Lower leg skin (tissue), 4 donors: ENCODE measurements around the gene CATSPER1. TPM values are rescaled to one million over a fixed set of nuclear protein-coding genes. Genes with fewer than 3 reads are reported as not detected.
A peak's percentile ranks its signal among the peaks of the same experiment; 100 is the strongest.

Experiments used
- DNase-seq, 2 donors: peaks; one replicate each; pipeline ENCODE4 v3.0.0-alpha.2; 2019; ENCODE audit warnings: low spot score in 2 of 2
- H3K4me3 ChIP-seq: fragments of 200-600 bp; sonication (generic); 2 replicates; pipeline ENCODE4 v1.5.1; 2017; ENCODE audit warnings: mild to moderate bottlenecking, low read depth; ENCODE audit not compliant: poor library complexity, severe bottlenecking
- POLR2A ChIP-seq, 2 donors: fragments of 450-650 bp; IDR thresholded peaks; one replicate each; pipeline ENCODE4 v1.6.1; 2016 to 2017; ENCODE audit warnings: antibody characterized with exemption in 2 of 2, mild to moderate bottlenecking in 1 of 2, moderate library complexity in 1 of 2
- WGBS, 2 donors: methylation state at CpG; one replicate each; pipeline ENCODE4 v1.1.5; 2018; 5-methylcytosine and 5-hydroxymethylcytosine counted together
- intact Hi-C: fragments of 100-400 bp; cut with DNase I; formaldehyde crosslinking; loops from one replicate; pipeline ENCODE4 v1.15.0; 2023; ENCODE audit warnings: low total_unique reads
- total RNA-seq, 4 donors: library from RNA; depleted of rRNA; stranded (reverse); fragments of >200 nt; gene quantifications; one replicate each; pipeline ENCODE4 v1.1.0, GENCODE V29; 2016
- TF ChIP-seq, protein P1 (sequence below), 3 donors: fragments of 450-650 bp; IDR thresholded peaks; one replicate each; pipeline ENCODE4 v1.5.1; 2016; ENCODE audit warnings: antibody characterized with exemption in 3 of 3, mild to moderate bottlenecking in 3 of 3, moderate library complexity in 2 of 3

CATSPER1 gene
- total RNA-seq, 4 donors from 2014 or later = not detected

DNA sequence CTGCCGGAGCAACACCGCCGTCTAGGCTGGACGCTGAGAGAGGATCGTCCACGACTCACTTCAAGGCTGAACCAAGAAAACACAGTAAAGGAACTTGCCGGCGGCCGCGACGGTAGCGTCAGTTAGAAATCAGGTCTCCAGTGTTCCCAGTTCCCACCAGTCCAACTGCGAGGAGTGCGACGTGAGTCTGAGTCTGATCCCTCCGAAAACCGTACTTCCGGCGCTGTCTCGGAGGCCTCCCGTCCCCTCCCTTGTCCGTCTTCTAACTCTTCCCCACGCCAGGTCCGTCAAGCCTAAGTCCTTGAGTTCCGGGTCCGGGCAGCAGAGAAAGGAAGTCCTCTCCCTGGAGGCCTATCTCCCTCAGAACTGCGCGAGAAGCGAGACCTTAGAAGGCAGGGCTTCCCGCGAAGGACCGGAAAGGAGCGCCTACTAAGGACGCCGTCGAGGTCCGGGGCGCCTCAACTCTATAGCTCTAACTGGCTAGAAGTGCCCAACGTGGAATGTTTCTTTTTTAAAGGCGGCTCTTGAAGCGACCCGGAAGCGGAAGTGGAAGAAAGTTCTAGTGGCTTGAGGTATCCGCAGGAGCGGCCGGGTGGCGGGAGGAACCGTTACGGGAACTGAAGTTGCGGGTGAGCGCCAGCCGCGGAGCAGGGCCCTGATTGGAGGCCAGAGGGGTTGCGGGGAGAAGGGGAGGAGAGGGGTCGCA lies 24.2 kb downstream of the CATSPER1 start, which contains the start of the genes BANF1 and EIF1AD:
TSS of gene BANF1 (plus strand) at position 562 of the 706 bp plus-strand sequence. CDS start 748 bp downstream, outside the sequence.
TSS of gene EIF1AD (minus strand) at position 216 of the 706 bp plus-strand sequence. CDS start 1,768 bp downstream, outside the sequence.
- DNase-seq = peak; percentile 93 to 98
- TF ChIP-seq, protein P1, sequence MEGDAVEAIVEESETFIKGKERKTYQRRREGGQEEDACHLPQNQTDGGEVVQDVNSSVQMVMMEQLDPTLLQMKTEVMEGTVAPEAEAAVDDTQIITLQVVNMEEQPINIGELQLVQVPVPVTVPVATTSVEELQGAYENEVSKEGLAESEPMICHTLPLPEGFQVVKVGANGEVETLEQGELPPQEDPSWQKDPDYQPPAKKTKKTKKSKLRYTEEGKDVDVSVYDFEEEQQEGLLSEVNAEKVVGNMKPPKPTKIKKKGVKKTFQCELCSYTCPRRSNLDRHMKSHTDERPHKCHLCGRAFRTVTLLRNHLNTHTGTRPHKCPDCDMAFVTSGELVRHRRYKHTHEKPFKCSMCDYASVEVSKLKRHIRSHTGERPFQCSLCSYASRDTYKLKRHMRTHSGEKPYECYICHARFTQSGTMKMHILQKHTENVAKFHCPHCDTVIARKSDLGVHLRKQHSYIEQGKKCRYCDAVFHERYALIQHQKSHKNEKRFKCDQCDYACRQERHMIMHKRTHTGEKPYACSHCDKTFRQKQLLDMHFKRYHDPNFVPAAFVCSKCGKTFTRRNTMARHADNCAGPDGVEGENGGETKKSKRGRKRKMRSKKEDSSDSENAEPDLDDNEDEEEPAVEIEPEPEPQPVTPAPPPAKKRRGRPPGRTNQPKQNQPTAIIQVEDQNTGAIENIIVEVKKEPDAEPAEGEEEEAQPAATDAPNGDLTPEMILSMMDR (IDR thresholded peaks at IDR 0.05) = peak in 1 of 3 donors; percentile 11
- TF ChIP-seq POLR2A (IDR thresholded peaks at IDR 0.05) = no peak
- H3K4me3 ChIP-seq = peak within 1 kb of the TSS; percentile 92
- 0% methylated on average over 55 of the region's 55 CpGs for WGBS, 2 donors
- intact Hi-C loops = no loop called here

DNA sequence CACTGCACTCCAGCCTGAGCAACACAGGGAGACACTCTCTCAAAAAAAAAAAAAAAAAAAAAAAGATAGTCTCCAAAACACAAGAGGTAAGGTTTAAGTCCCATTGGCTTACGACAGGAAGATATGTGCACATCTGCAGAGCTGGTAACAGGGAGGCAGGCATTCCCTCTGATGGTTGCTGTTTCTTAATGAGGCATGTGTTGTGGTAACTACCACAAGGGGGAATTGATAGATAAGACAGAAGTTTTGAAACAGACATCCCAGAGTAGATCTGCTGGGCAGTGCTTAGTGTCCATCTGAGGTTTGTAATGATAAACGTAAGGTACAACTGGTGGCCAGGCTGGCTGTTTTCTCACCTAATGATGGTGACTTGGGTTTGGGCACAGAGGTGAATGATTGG lies 29.0 kb downstream of the CATSPER1 start:
- DNase-seq = no peak
- TF ChIP-seq, protein P1 (IDR thresholded peaks at IDR 0.05) = no peak
- no peak for TF ChIP-seq POLR2A (IDR thresholded peaks at IDR 0.05)
- 83 to 84% methylated on average over 2 of the region's 2 CpGs for WGBS, 2 donors
- intact Hi-C loops = no loop called here
- no peak overlapping the region for H3K4me3 ChIP-seq

DNA sequence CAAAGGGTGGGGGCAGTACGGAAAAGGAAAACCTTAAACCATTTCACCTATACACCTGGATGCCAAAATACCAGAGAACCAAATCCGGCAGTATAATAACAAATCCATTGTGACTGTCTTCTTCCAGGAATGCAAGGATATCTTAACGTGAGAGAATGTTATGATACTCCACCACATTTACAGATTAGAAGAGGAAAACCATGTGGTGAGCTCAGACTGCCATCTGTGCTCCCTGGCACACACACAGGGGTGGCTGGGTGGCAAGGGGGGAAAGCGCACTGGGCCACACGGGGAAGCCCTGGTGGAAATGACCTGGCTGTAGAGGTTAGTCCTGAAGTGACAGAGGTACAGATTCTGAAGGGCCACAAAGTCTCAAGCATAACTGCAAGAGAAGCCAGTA lies 34.2 kb downstream of the CATSPER1 start:
- 75 to 81% methylated on average over 5 of the region's 5 CpGs for WGBS, 2 donors
- intact Hi-C loops = no loop called here

DNA sequence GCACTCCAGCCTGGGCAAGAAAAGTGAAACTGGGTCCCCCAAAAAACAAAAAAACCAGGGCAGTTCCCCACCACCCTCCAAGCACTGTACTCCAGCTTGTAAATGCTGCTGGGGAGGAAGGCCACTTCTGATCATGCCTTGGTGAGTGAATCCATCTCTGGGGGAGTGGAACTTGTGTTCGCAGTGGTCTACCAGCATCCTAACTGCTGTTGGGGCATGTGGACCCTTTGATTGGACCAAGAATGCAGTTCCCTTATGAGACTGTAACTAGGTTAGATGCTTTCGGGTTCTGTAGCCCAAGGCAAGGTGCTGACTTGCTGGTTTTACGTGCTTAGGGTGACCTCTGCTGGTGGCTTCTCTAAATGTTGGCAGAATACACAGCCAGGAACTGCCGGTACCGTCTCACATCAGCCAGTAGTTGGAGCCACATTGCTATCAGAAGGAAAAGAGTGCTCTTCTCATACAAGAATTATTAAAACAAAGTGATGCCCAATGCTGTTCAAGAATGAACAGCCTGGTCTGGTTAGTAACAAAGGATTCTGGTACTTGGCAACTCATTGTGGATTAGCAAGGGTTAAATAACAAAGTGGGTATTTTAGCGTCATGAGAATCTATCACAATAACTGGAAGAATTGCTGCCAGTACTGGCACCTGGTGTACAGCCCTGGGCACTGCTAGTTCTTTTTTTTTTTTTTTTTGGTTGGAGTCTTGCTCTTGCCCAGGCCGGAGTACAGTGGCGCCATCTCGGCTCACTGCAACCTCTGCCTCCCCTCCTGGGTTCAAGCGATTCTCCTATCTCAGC lies 37.3 kb downstream of the CATSPER1 start:
- TF ChIP-seq, protein P1 (IDR thresholded peaks at IDR 0.05) = peak in 1 of 3 donors; percentile 97
- TF ChIP-seq POLR2A (IDR thresholded peaks at IDR 0.05) = no peak
- DNase-seq = peak; percentile 93 to 96
- 20% methylated on average over 10 of the region's 10 CpGs for WGBS, 2 donors
- no peak overlapping the region for H3K4me3 ChIP-seq
- intact Hi-C loops = loop anchor here (5.0 to 10.0 kb wide), 2 partner anchors 107 to 284 kb away; no protein-coding TSS in a partner anchor

More for the DNA sequence above, 34.2 kb downstream of the CATSPER1 start:
- no peak for TF ChIP-seq POLR2A (IDR thresholded peaks at IDR 0.05)
- no peak overlapping the region for H3K4me3 ChIP-seq
- no peak for DNase-seq

DNA sequence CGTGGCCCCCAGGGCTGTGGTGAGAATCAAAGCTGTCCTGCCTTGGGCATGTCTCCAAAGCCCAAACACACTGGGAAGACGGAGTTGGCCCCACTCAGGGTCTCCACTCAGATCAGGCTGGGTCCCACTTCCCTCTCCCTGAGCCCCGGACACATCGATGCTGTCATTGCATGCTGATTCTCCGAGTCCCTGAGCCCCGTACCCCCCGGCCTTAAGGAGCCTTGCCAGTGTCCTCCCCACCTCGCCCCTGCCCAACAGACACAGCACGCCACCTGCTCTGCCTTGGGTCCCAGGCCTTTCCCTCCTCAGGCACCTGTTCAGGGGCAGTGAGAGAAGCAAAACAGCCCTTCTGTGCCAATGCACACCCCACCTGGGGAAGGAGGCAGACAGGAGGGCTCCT lies 38.9 kb downstream of the CATSPER1 start:
- WGBS, 2 donors = 70 to 79% methylated on average over 9 of the region's 9 CpGs
- H3K4me3 ChIP-seq = no peak overlapping the region
- no peak for DNase-seq
- no peak for TF ChIP-seq POLR2A (IDR thresholded peaks at IDR 0.05)
- TF ChIP-seq, protein P1 (IDR thresholded peaks at IDR 0.05) = no peak
- intact Hi-C loops = loop anchor here (5.0 to 10.0 kb wide), 2 partner anchors 105 to 283 kb away; no protein-coding TSS in a partner anchor

DNA sequence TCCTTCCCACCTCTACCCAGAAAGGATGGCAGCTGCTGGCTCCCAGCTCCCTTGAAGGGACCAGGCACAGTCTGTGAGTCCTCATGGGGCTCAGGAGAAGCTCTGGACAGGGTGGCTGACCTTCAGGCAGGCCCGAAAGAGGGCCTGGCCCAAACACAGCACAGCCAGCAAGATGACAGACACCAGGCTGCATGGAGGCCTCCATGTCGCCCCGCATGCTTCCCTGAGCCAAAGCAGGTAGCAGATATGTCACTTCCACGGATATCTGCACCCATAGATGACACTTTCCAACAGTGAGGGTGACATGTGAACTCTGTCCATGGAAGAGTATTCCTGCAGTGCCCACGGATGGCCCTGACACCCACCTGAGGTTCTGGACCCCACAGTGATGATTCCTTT lies 42.7 kb downstream of the CATSPER1 start:
- TF ChIP-seq POLR2A (IDR thresholded peaks at IDR 0.05) = no peak
- TF ChIP-seq, protein P1 (IDR thresholded peaks at IDR 0.05) = no peak
- intact Hi-C loops = loop anchor here (10.0 kb wide), 1 partner anchor 279 kb away; no protein-coding TSS in a partner anchor
- 80 to 87% methylated on average over 3 to 5 of the region's 5 CpGs for WGBS, 2 donors
- no peak overlapping the region for H3K4me3 ChIP-seq
- no peak for DNase-seq
